ENCODE measurements around the gene KRTAP12-2.

- TF ChIP-seq CTCF (IDR thresholded peaks at IDR 0.05) (no peak), POLR2AphosphoS5 (IDR thresholded peaks at IDR 0.05) (no peak)
Measured at GRCh38 chr21:44677881-44678280, 11.2 kb upstream of the KRTAP12-2 start.

Measured in prostate gland (tissue), 2 donors.